Rectal smooth muscle tissue (tissue), 1 donor: ENCODE measurements around the gene WIPF1.
"Not testable (repeated sequence)": the region's sequence is repeated elsewhere in the genome, so short reads cannot be mapped to it uniquely, and the experiment has no call there.

Source experiments
- H3K27ac ChIP-seq: one replicate; pipeline ENCODE4 v1.7.0; 2013; ENCODE audit warnings: low read depth, low read length, inconsistent platforms
- H3K27me3 ChIP-seq: one replicate; pipeline ENCODE4 v1.7.0; 2013; ENCODE audit warnings: low read length; ENCODE audit not compliant: control insufficient read depth, insufficient read depth
- H3K36me3 ChIP-seq: one replicate; pipeline ENCODE4 v1.7.0; 2013; ENCODE audit warnings: low read length; ENCODE audit not compliant: control insufficient read depth, insufficient read depth
- H3K4me1 ChIP-seq: one replicate; pipeline ENCODE4 v1.7.0; 2013; ENCODE audit warnings: low read length; ENCODE audit not compliant: control insufficient read depth, insufficient read depth
- H3K4me3 ChIP-seq: one replicate; pipeline ENCODE4 v1.7.0; 2013; ENCODE audit warnings: low read length
- H3K9ac ChIP-seq: one replicate; pipeline ENCODE4 v1.7.0; 2013; ENCODE audit warnings: low read length

WIPF1 gene

GRCh38 chr2:174555998-174556397 is 41.6 kb downstream of the WIPF1 start:
- Histone ChIP-seq H3K27ac (no peak overlapping the region), H3K36me3 (no peaks in the 10 kb centered on the region), H3K4me1 (peaks cover 3% of the 10 kb centered on the region), H3K9ac (no peak overlapping the region), H3K27me3 (no peaks in the 10 kb centered on the region), H3K4me3 (no peak overlapping the region)

DNA sequence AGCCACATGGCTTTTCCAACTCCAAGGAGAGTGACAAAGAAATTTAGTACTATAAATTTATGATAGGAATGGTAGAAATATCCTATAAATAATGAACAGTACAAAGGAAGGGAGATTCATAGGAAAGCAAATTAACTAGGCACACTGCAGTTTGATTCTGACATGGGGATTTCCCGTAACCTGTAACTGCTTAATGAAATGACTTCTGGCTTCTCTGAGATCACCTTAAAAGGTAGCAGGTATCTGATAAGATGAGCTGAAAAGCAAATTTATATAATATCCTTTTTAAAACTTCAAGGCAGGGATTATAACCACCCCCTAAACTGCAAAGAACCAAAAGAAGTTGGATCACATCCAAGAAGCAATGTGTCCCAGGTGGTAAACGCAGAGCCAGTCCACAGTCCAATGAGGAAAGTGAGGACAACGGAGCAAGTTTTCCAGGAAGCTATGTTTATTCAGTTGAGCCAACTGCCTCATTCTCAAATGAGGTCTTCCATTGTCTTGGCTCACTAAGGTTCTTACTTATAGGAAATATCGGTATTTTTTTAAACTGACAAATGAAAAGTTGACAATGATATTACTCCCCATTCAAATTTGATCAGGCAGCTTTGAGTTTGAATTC is 43.0 kb downstream of the WIPF1 start:
- no peak overlapping the region for H3K4me3 ChIP-seq
- no peaks in the 10 kb centered on the region for H3K4me1 ChIP-seq
- H3K36me3 ChIP-seq: no peaks in the 10 kb centered on the region
- no peaks in the 10 kb centered on the region for H3K27me3 ChIP-seq
- no peak overlapping the region for H3K9ac ChIP-seq
- no peak overlapping the region for H3K27ac ChIP-seq

GRCh38 chr2:174553811-174554493 is 43.7 kb downstream of the WIPF1 start:
- no peak overlapping the region for H3K4me3 ChIP-seq
- no peaks in the 10 kb centered on the region for H3K36me3 ChIP-seq
- H3K9ac ChIP-seq: no peak overlapping the region
- no peaks in the 10 kb centered on the region for H3K27me3 ChIP-seq
- no peak overlapping the region for H3K27ac ChIP-seq
- H3K4me1 ChIP-seq: no peaks in the 10 kb centered on the region

DNA sequence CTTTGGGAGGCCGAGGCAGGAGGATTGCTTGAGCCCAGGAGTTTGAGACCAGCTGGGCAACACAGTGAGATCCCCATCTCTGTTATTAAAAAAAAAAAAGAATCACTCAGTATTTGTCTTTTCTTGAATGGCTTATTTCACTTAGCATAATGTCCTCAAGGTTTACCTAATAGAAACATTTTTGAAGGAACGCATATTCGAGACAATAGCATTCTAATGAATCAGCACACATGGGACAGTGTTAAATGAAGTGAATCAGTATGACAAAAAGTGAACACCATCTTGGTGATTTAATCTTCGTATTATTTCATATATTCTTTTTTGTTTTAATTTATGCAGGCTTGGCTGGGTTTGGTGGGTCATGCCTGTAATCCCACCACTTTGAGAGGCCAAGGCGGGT is 44.7 kb downstream of the WIPF1 start:
- no peak overlapping the region for H3K9ac ChIP-seq
- no peaks in the 10 kb centered on the region for H3K36me3 ChIP-seq
- no peaks in the 10 kb centered on the region for H3K4me1 ChIP-seq
- H3K4me3 ChIP-seq: no peak overlapping the region
- no peaks in the 10 kb centered on the region for H3K27me3 ChIP-seq
- no peak overlapping the region for H3K27ac ChIP-seq

DNA sequence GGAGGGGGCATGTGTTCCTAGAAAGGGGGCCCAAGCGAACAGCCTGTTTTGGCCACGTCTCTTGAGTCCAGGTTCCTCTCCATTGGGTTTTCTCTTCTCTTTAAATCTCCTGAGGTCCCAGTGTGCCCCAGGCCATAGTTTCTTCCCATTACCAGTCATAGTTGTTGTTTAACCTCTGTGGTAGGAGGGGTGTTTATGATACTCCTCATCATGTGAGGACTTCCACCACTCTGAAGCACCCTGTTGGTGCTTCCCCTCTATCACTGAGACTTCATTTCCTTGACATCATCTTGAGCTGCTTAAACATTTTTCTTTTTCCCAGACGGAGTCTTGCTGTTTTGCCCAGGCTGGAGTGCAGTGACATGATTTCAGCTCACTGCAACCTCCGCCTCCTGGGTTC is 45.9 kb downstream of the WIPF1 start:
- H3K36me3 ChIP-seq: no peaks in the 10 kb centered on the region
- H3K27ac ChIP-seq: no peak overlapping the region
- H3K4me1 ChIP-seq: no peaks in the 10 kb centered on the region
- H3K4me3 ChIP-seq: no peak overlapping the region
- no peaks in the 10 kb centered on the region for H3K27me3 ChIP-seq
- no peak overlapping the region for H3K9ac ChIP-seq

- not testable (repeated sequence) for H3K9ac ChIP-seq, H3K36me3 ChIP-seq, H3K27me3 ChIP-seq, H3K27ac ChIP-seq, H3K4me1 ChIP-seq, H3K4me3 ChIP-seq
These were observed 49.0 kb downstream of the WIPF1 start for GRCh38 chr2:174548646-174549045.

DNA sequence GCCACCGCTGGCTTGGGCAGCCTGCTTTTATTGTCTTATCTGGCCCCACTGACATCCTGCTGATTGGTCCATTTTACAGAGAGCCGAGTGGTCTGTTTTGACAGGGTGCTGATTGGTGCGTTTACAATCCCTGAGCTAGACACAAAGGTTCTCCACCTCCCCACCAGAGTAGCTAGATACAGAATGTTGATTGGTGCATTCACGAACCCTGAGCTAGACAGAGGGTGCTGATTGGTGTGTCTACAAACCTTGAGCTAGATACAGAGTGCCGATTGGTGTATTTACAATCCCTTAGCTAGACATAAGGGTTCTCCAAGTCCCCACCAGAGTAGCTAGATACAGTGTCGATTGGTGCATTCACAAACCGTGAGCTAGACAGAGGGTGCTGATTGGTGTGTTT is 49.6 kb downstream of the WIPF1 start:
- not testable (repeated sequence) for H3K4me1 ChIP-seq, H3K9ac ChIP-seq

DNA sequence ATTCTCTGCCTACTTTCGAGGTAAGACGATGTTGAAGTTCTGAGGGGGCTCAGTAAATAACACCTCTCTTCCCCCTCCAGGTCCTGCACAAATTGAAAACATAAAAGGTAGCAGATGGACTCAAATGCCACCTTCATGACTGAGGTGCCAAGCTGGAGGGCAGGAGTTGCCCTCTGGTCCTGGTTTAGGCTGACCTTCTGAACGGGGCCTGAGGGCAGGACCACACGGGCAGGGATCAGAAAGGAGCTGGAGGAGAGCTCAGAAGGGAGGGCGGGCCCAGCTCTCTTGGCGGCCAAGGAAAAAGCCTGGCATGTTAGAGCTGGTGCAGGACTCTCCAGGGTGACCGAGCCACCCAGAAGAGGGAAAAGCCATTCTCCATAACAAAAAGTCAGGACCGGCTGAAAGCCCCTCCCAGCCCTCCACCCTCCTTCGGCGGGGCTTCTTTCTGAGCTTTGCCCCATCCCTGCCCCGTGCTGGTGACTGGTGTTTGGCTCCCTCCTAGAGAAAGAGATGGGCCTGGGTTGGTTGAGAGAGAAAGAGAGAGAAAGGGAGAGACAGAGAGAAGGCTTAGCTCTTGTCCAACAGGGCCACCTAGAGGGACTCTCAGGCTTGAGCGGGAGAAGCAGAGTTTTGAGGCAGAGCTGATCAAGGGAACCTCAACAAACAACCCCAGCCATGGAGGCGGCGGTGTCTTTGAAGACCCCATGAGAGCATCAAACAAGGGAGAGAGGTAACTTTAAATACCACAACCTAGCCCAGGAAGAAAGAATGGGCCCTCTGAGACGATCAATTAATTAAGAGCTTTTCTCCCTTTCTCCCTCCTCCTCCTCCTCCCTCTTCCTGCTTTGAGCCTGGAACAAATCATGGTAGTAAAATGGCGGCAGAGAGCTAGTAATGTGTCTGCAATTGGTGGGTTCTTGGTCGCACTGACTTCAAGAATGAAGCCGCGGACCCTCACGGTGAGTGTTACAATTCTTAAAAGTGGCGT is 50.8 kb downstream of the WIPF1 start:
- Histone ChIP-seq H3K9ac (no peak overlapping the region), H3K27ac (no peak overlapping the region), H3K4me3 (no peak overlapping the region), H3K27me3 (no peaks in the 10 kb centered on the region), H3K4me1 (no peaks in the 10 kb centered on the region), H3K36me3 (no peaks in the 10 kb centered on the region)

More for the DNA sequence above, 49.6 kb downstream of the WIPF1 start:
- not testable (repeated sequence) for H3K36me3 ChIP-seq, H3K27me3 ChIP-seq, H3K4me3 ChIP-seq, H3K27ac ChIP-seq

GRCh38 chr2:174545240-174545639 is 52.4 kb downstream of the WIPF1 start:
- H3K4me3 ChIP-seq: no peak overlapping the region
- no peaks in the 10 kb centered on the region for H3K36me3 ChIP-seq
- no peaks in the 10 kb centered on the region for H3K27me3 ChIP-seq
- H3K9ac ChIP-seq: no peak overlapping the region
- no peak overlapping the region for H3K27ac ChIP-seq
- H3K4me1 ChIP-seq: no peaks in the 10 kb centered on the region

DNA sequence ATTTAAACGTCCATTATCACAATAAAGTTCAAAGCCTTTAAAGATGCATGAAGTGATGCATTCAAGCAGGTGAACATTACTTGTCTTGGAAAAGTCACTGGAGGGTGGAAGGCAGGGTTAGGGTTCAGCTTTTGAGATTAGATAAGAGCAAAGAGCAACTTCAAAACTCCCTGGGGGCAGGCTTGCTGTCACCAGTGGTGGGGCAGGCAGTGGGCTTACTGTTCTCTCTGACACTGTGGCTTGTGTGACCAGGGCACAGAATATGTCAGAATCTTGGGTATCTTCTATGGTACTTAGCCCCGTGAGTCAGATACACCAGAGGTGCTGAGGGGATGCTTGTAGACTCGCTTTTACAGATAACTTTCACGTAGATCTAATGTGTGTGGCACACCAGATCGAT is 52.8 kb downstream of the WIPF1 start:
- H3K4me3 ChIP-seq: no peak overlapping the region
- no peak overlapping the region for H3K27ac ChIP-seq
- no peak overlapping the region for H3K9ac ChIP-seq
- H3K4me1 ChIP-seq: no peaks in the 10 kb centered on the region
- no peaks in the 10 kb centered on the region for H3K27me3 ChIP-seq
- H3K36me3 ChIP-seq: no peaks in the 10 kb centered on the region

GRCh38 chr2:174544156-174544555 is 53.4 kb downstream of the WIPF1 start:
- Histone ChIP-seq H3K4me3 (no peak overlapping the region), H3K27ac (no peak overlapping the region), H3K4me1 (no peaks in the 10 kb centered on the region)

GRCh38 chr2:174540893-174541292 is 56.7 kb downstream of the WIPF1 start:
- Histone ChIP-seq H3K9ac (no peak overlapping the region), H3K27me3 (no peaks in the 10 kb centered on the region), H3K4me3 (no peak overlapping the region), H3K36me3 (no peaks in the 10 kb centered on the region), H3K27ac (no peak overlapping the region), H3K4me1 (no peaks in the 10 kb centered on the region)

More at GRCh38 chr2:174544156-174544555, 53.4 kb downstream of the WIPF1 start:
- H3K9ac ChIP-seq: no peak overlapping the region
- no peaks in the 10 kb centered on the region for H3K27me3 ChIP-seq
- H3K36me3 ChIP-seq: no peaks in the 10 kb centered on the region
